GM19438 (cell line): ENCODE measurements around the gene HM13.
"Not testable (repeated sequence)": the region's sequence is repeated elsewhere in the genome, so short reads cannot be mapped to it uniquely, and the experiment has no call there.

Experiments used
- ATAC-seq: cut with Tn5 transposase; IDR thresholded peaks from one replicate; pipeline ENCODE4 v1.9.1; 2021; ENCODE audit warnings: low read depth; ENCODE audit not compliant: unreplicated experiment

HM13 gene

GRCh38 chr20:31566319-31566657 is 52.0 kb downstream of the HM13 start:
- no peak for ATAC-seq

- no peak for ATAC-seq
Measured at GRCh38 chr20:31566658-31567379, 52.6 kb downstream of the HM13 start.

GRCh38 chr20:31567380-31567720 is 53.1 kb downstream of the HM13 start:
- ATAC-seq = no peak

- ATAC-seq = no peak
Measured at GRCh38 chr20:31568041-31568731, 53.9 kb downstream of the HM13 start.

GRCh38 chr20:31568773-31569162 is 54.5 kb downstream of the HM13 start:
- no peak for ATAC-seq

- no peak for ATAC-seq
Measured at GRCh38 chr20:31569163-31570020, 55.1 kb downstream of the HM13 start.

GRCh38 chr20:31570021-31570463 is 55.8 kb downstream of the HM13 start:
- no peak for ATAC-seq

GRCh38 chr20:31570735-31571617 is 56.7 kb downstream of the HM13 start:
- ATAC-seq = no peak

- no peak for ATAC-seq
Measured at GRCh38 chr20:31572042-31572700, 57.9 kb downstream of the HM13 start.

GRCh38 chr20:31572701-31573554 is 58.7 kb downstream of the HM13 start:
- peak; percentile 74 for ATAC-seq

- ATAC-seq = peak; percentile 5
Measured at GRCh38 chr20:31573555-31574321, 59.5 kb downstream of the HM13 start.

- ATAC-seq = not testable (repeated sequence)
Measured at GRCh38 chr20:31574986-31575385, 60.7 kb downstream of the HM13 start.

- ATAC-seq = no peak
Measured at GRCh38 chr20:31576751-31577150, 62.5 kb downstream of the HM13 start.

GRCh38 chr20:31577194-31577593 is 63.0 kb downstream of the HM13 start:
- no peak for ATAC-seq

GRCh38 chr20:31578448-31579138 is 64.4 kb downstream of the HM13 start:
- ATAC-seq = no peak

- no peak for ATAC-seq
Measured at GRCh38 chr20:31579245-31579644, 65.0 kb downstream of the HM13 start.

GRCh38 chr20:31579941-31580651 is 65.9 kb downstream of the HM13 start:
- ATAC-seq = not testable (repeated sequence)
